H9 (cell line): Measurements from ENCODE around the gene FAM13C. TPM values are rescaled to one million over a fixed set of nuclear protein-coding genes. Genes with fewer than 3 reads are reported as not detected.
A peak's percentile ranks its signal among the peaks of the same experiment; 100 is the strongest.

Source experiments
- DNase-seq: peaks from one replicate; pipeline ENCODE4 v3.0.0-alpha.2; 2017
- H2AFZ ChIP-seq: one replicate; pipeline ENCODE4 v1.6.1; 2013; ENCODE audit warnings: mild to moderate bottlenecking, low read length, control low read depth, moderate library complexity
- H2AK5ac ChIP-seq: 2 replicates; pipeline ENCODE4 v1.6.1; 2013; ENCODE audit warnings: low read length, control low read depth, mixed read lengths; ENCODE audit not compliant: insufficient read length
- H2BK120ac ChIP-seq: one replicate; pipeline ENCODE4 v1.6.1; 2013; ENCODE audit warnings: low read depth, mild to moderate bottlenecking, low read length, control low read depth, inconsistent platforms; ENCODE audit not compliant: poor library complexity, severe bottlenecking
- H2BK12ac ChIP-seq: 2 replicates; pipeline ENCODE4 v1.6.1; 2013; ENCODE audit warnings: low read length, control low read depth, mixed read lengths, low read depth; ENCODE audit not compliant: insufficient read length
- H2BK15ac ChIP-seq: 2 replicates; pipeline ENCODE4 v1.6.1; 2013; ENCODE audit warnings: low read depth, low read length, control low read depth
- H2BK20ac ChIP-seq: one replicate; pipeline ENCODE4 v1.6.1; 2013; ENCODE audit warnings: low read depth, mild to moderate bottlenecking, low read length, control low read depth, inconsistent platforms; ENCODE audit not compliant: poor library complexity, severe bottlenecking
- H2BK5ac ChIP-seq: 2 replicates; pipeline ENCODE4 v1.6.1; 2013; ENCODE audit warnings: low read length, control low read depth, mixed read lengths; ENCODE audit not compliant: insufficient read length
- H3K14ac ChIP-seq: 2 replicates; pipeline ENCODE4 v1.6.1; 2013; ENCODE audit warnings: low read length, control low read depth; ENCODE audit not compliant: insufficient read depth
- H3K18ac ChIP-seq: 2 replicates; pipeline ENCODE4 v1.6.1; 2013; ENCODE audit warnings: low read depth, mild to moderate bottlenecking, mixed read lengths, low read length, control low read depth; ENCODE audit not compliant: insufficient read length
- H3K23ac ChIP-seq: 2 replicates; pipeline ENCODE4 v1.6.1; 2013; ENCODE audit warnings: low read length, control low read depth, mixed read lengths, low read depth; ENCODE audit not compliant: insufficient read length
- H3K23me2 ChIP-seq: 2 replicates; pipeline ENCODE4 v1.6.1; 2013; ENCODE audit warnings: low read depth, mild to moderate bottlenecking, mixed read lengths, low read length, control low read depth; ENCODE audit not compliant: insufficient read length, poor library complexity, severe bottlenecking
- H3K27ac ChIP-seq: 2 replicates; pipeline ENCODE4 v1.5.1; 2013; ENCODE audit warnings: low read length, control low read depth, mixed read lengths, low read depth; ENCODE audit not compliant: insufficient read length
- H3K27me3 ChIP-seq: 2 replicates; pipeline ENCODE4 v1.6.1; 2013; ENCODE audit warnings: low read length, control low read depth, inconsistent platforms; ENCODE audit not compliant: insufficient read depth
- H3K4ac ChIP-seq: 2 replicates; pipeline ENCODE4 v1.6.1; 2013; ENCODE audit warnings: low read depth, mild to moderate bottlenecking, control low read depth, inconsistent platforms, low read length, moderate library complexity
- H3K4me1 ChIP-seq: 2 replicates; pipeline ENCODE4 v1.6.1; 2013; ENCODE audit warnings: low read length, control low read depth, inconsistent platforms; ENCODE audit not compliant: insufficient read depth
- H3K4me2 ChIP-seq: 2 replicates; pipeline ENCODE4 v1.6.1; 2013; ENCODE audit warnings: low read length, control low read depth, mixed read lengths; ENCODE audit not compliant: insufficient read length, insufficient read depth
- H3K56ac ChIP-seq: 2 replicates; pipeline ENCODE4 v1.6.1; 2013; ENCODE audit warnings: low read depth, mild to moderate bottlenecking, mixed read lengths, low read length, control low read depth; ENCODE audit not compliant: insufficient read length
- H3K79me1 ChIP-seq: 2 replicates; pipeline ENCODE4 v1.6.1; 2013; ENCODE audit warnings: low read depth, mild to moderate bottlenecking, moderate library complexity, low read length, control low read depth, inconsistent platforms; ENCODE audit not compliant: insufficient read depth, poor library complexity, severe bottlenecking
- H3K79me2 ChIP-seq: 2 replicates; pipeline ENCODE4 v1.6.1; 2013; ENCODE audit warnings: low read length, control low read depth, inconsistent platforms; ENCODE audit not compliant: insufficient read depth
- H3K9ac ChIP-seq: 2 replicates; pipeline ENCODE4 v1.6.1; 2013; ENCODE audit warnings: low read length, control low read depth, mixed read lengths; ENCODE audit not compliant: insufficient read length; ENCODE audit errors: extremely low read depth
- H3K9me3 ChIP-seq: one replicate; pipeline ENCODE4 v1.6.1; 2013; ENCODE audit warnings: low read depth, low read length, inconsistent platforms; ENCODE audit not compliant: control insufficient read depth
- H3T11ph ChIP-seq: one replicate; pipeline ENCODE4 v1.6.1; 2013; ENCODE audit warnings: mild to moderate bottlenecking, low read length, control low read depth, inconsistent platforms
- H4K20me1 ChIP-seq: one replicate; pipeline ENCODE4 v1.6.1; 2013; ENCODE audit not compliant: control insufficient read depth, insufficient read length, insufficient read depth
- H4K5ac ChIP-seq: 2 replicates; pipeline ENCODE4 v1.6.1; 2013; ENCODE audit warnings: low read depth, mild to moderate bottlenecking, mixed read lengths, low read length, control low read depth; ENCODE audit not compliant: insufficient read length
- H4K8ac ChIP-seq: replicated peaks from 2 replicates; pipeline ENCODE4 v1.6.1; 2013; ENCODE audit warnings: low read length, control low read depth, mixed read lengths, low read depth; ENCODE audit not compliant: insufficient read length
- H4K91ac ChIP-seq: 2 replicates; pipeline ENCODE4 v1.6.1; 2013; ENCODE audit warnings: low read depth, mild to moderate bottlenecking, moderate library complexity, mixed read lengths, low read length, control low read depth; ENCODE audit not compliant: insufficient read length
- H3K27ac Mint-ChIP-seq, 3 experiments: 2 replicates in 2 of 3; 3 replicates in 1 of 3; pipeline ENCODE4 v1.8.0; 2020 to 2021; ENCODE audit warnings: mixed read lengths in 3 of 3, mild to moderate bottlenecking in 1 of 3, moderate library complexity in 1 of 3
- H3K27me3 Mint-ChIP-seq: 2 replicates; pipeline ENCODE4 v1.8.0; 2021; ENCODE audit warnings: low read depth, mild to moderate bottlenecking, moderate library complexity, mixed read lengths
- H3K36me3 Mint-ChIP-seq, 3 experiments: 2 replicates in 2 of 3; 3 replicates in 1 of 3; pipeline ENCODE4 v1.8.0; 2020 to 2021; ENCODE audit warnings: low read depth in 3 of 3, mixed read lengths in 3 of 3; ENCODE audit not compliant: insufficient read depth in 1 of 3
- H3K4me1 Mint-ChIP-seq, 2 experiments: 2 replicates each; pipeline ENCODE4 v1.8.0; 2020; ENCODE audit warnings: mixed read lengths in 2 of 2
- H3K4me3 Mint-ChIP-seq, 2 experiments: 2 replicates in 1 of 2; 3 replicates in 1 of 2; pipeline ENCODE4 v1.8.0; 2020 to 2021; ENCODE audit warnings: mild to moderate bottlenecking in 2 of 2, mixed read lengths in 2 of 2, moderate library complexity in 1 of 2
- H3K9me3 Mint-ChIP-seq, 2 experiments: 2 replicates in 1 of 2; 3 replicates in 1 of 2; pipeline ENCODE4 v1.8.0; 2020; ENCODE audit warnings: mild to moderate bottlenecking in 2 of 2, mixed read lengths in 2 of 2, moderate library complexity in 1 of 2
- total RNA-seq: library from RNA; stranded (reverse); gene quantifications from 2 replicates; pipeline ENCODE4 v1.2.1, GENCODE V29; 2021
- TF ChIP-seq, protein P1 (sequence below): fragments of 200-600 bp; sonication (generic); conservative IDR thresholded peaks from 3 replicates; pipeline ENCODE4 v1.8.0; 2021; ENCODE audit warnings: antibody characterized with exemption, mild to moderate bottlenecking

Gene FAM13C
- total RNA-seq, 1 experiment from 2014 or later = 0.31 TPM

GRCh38 chr10:59315465-59315864, 46.9 kb downstream of the FAM13C start:
- H3K79me1 ChIP-seq = no peaks in the 10 kb centered on the region
- no peak overlapping the region for H4K8ac ChIP-seq
- no peak overlapping the region for H3K4ac ChIP-seq
- H3K27me3 ChIP-seq = no peaks in the 10 kb centered on the region
- Mint-ChIP-seq H3K4me1 (peaks cover 0 to 14% of the 10 kb centered on the region in 2 experiments; a peak in 2 of 4 replicates), H3K36me3 (no peaks in the 10 kb centered on the region), H3K9me3 (no peaks in the 10 kb centered on the region), H3K27me3 (no peaks in the 10 kb centered on the region), H3K27ac (peak overlapping the region in 1 of 3 experiments; percentile 46; a peak in 1 of 7 replicates), H3K4me3 (no peak overlapping the region)
- H3K23me2 ChIP-seq = no peaks in the 10 kb centered on the region
- no peak overlapping the region for H3K56ac ChIP-seq
- H2AFZ ChIP-seq = no peak overlapping the region
- no peak overlapping the region for H2BK20ac ChIP-seq
- H4K5ac ChIP-seq = no peak overlapping the region
- H3K14ac ChIP-seq = no peak overlapping the region
- no peak overlapping the region for H3K18ac ChIP-seq
- H2BK15ac ChIP-seq = no peak overlapping the region
- H3K4me1 ChIP-seq = no peaks in the 10 kb centered on the region
- H3T11ph ChIP-seq = no peak overlapping the region
- H4K20me1 ChIP-seq = no peaks in the 10 kb centered on the region
- no peak overlapping the region for H3K4me2 ChIP-seq
- H2BK120ac ChIP-seq = no peak overlapping the region
- no peak overlapping the region for H2BK12ac ChIP-seq
- H2BK5ac ChIP-seq = no peak overlapping the region
- no peak overlapping the region for H2AK5ac ChIP-seq
- no peaks in the 10 kb centered on the region for H3K79me2 ChIP-seq
- no peak overlapping the region for H4K91ac ChIP-seq
- TF ChIP-seq, protein P1, sequence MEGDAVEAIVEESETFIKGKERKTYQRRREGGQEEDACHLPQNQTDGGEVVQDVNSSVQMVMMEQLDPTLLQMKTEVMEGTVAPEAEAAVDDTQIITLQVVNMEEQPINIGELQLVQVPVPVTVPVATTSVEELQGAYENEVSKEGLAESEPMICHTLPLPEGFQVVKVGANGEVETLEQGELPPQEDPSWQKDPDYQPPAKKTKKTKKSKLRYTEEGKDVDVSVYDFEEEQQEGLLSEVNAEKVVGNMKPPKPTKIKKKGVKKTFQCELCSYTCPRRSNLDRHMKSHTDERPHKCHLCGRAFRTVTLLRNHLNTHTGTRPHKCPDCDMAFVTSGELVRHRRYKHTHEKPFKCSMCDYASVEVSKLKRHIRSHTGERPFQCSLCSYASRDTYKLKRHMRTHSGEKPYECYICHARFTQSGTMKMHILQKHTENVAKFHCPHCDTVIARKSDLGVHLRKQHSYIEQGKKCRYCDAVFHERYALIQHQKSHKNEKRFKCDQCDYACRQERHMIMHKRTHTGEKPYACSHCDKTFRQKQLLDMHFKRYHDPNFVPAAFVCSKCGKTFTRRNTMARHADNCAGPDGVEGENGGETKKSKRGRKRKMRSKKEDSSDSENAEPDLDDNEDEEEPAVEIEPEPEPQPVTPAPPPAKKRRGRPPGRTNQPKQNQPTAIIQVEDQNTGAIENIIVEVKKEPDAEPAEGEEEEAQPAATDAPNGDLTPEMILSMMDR = no peak
- no peak overlapping the region for H3K27ac ChIP-seq
- no peaks in the 10 kb centered on the region for H3K9me3 ChIP-seq
- DNase-seq = no peak
- no peak overlapping the region for H3K23ac ChIP-seq
- H3K9ac ChIP-seq = no peak overlapping the region
